Vagina (tissue), 2 donors: ENCODE data around the gene FAM222A.

Experiments used
- POLR2A ChIP-seq, 2 donors: fragments of 450-650 bp; IDR thresholded peaks; one replicate each; pipeline ENCODE4 v1.6.1; 2017; ENCODE audit warnings: antibody characterized with exemption in 2 of 2, mild to moderate bottlenecking in 2 of 2, moderate library complexity in 2 of 2
- POLR2AphosphoS5 ChIP-seq, 2 donors: sonication (generic); formaldehyde crosslinking; IDR thresholded peaks; one replicate each; pipeline ENCODE4 v1.9.0; 2017; ENCODE audit warnings: antibody characterized with exemption in 2 of 2, mild to moderate bottlenecking in 2 of 2, low read depth in 1 of 2; ENCODE audit not compliant: insufficient read depth in 1 of 2

DNA sequence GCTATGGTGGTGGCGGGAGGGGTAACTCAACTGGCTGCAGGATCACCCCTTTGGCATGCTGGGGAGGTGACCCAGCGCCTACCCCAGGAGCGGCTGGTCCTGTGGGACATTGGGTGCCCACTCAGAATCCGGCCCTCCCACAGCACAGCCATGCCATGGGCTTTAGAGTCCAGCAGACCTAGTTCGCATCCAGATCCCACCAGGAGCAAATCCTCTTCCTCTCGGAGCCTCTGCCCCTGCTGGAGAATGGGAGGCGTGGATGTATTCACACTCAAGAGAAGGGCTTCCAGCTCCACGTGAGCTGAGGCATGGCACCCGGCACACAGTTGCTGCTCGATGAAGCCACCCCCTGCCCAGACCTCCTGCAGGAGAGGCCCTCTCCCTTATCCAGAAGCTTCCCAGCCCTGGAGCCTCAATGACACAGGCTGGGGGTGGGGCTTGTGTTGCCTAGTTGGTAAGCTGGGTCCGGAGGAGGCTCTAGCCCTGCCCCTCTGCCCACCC is 17.7 kb downstream of the FAM222A start:
- no peak for TF ChIP-seq POLR2AphosphoS5 (IDR thresholded peaks at IDR 0.05; ENCODE audit: insufficient read depth in 1 of 2, low read depth in 1 of 2)
- no peak for TF ChIP-seq POLR2A (IDR thresholded peaks at IDR 0.05)
